OCI-LY1 (cell line): ENCODE measurements around the gene RIPK4.

Experiments
- CTCF ChIP-seq: fragments of 200-600 bp; sonication (generic), shearing (Covaris generic); IDR thresholded peaks from 2 replicates; pipeline ENCODE4 v1.5.1; 2017; ENCODE audit warnings: mild to moderate bottlenecking, antibody characterized with exemption, low read length, moderate library complexity, mixed read lengths
- EZH2 ChIP-seq: fragments of 200-600 bp; sonication (generic), shearing (Covaris generic); IDR thresholded peaks from 2 replicates; pipeline ENCODE4 v1.8.0; 2017; ENCODE audit warnings: borderline replicate concordance, mixed run types, mild to moderate bottlenecking, antibody characterized with exemption, low read length, moderate library complexity, mixed read lengths

- TF ChIP-seq CTCF (no peak), EZH2 (no peak)
These were observed 16.8 kb upstream of the RIPK4 start for GRCh38 chr21:41783476-41784180.
